ENCODE results near the gene KLHL40.

The KLHL40 gene

GRCh38 chr3:42697289-42698051 lies 12.1 kb downstream of the KLHL40 start:
- DNase-seq: no peak
- no peak overlapping the region for H3K4me3 Mint-ChIP-seq
- no peaks in the 10 kb centered on the region for H3K9me3 Mint-ChIP-seq
- H3K27ac Mint-ChIP-seq: no peak overlapping the region
- peaks cover 10% of the 10 kb centered on the region for H3K27me3 Mint-ChIP-seq
- H3K36me3 Mint-ChIP-seq: no peaks in the 10 kb centered on the region
- CTCF ChIA-PET: no interaction called here
- H3K4me1 Mint-ChIP-seq: peaks cover 10% of the 10 kb centered on the region

GRCh38 chr3:42698216-42698910 lies 13.0 kb downstream of the KLHL40 start:
- Mint-ChIP-seq H3K27me3 (peaks cover 10% of the 10 kb centered on the region), H3K36me3 (no peaks in the 10 kb centered on the region), H3K4me1 (peaks cover 10% of the 10 kb centered on the region), H3K9me3 (no peaks in the 10 kb centered on the region), H3K4me3 (no peak overlapping the region), H3K27ac (no peak overlapping the region)
- CTCF ChIA-PET: no interaction called here
- no peak for DNase-seq

- DNase-seq: no peak
- Mint-ChIP-seq H3K9me3 (no peaks in the 10 kb centered on the region), H3K27ac (no peak overlapping the region), H3K27me3 (peaks cover 10% of the 10 kb centered on the region), H3K4me3 (no peak overlapping the region), H3K4me1 (peaks cover 10% of the 10 kb centered on the region), H3K36me3 (no peaks in the 10 kb centered on the region)
- CTCF ChIA-PET: interaction anchor here (0.5 kb wide), 1 partner anchor 47 kb away, joined by 4 read pairs; no protein-coding TSS in a partner anchor
Measured at GRCh38 chr3:42698911-42699230, 13.5 kb downstream of the KLHL40 start.

GRCh38 chr3:42699511-42699971 lies 14.2 kb downstream of the KLHL40 start:
- Mint-ChIP-seq H3K36me3 (no peaks in the 10 kb centered on the region), H3K9me3 (no peaks in the 10 kb centered on the region), H3K27me3 (peaks cover 10% of the 10 kb centered on the region), H3K4me3 (no peak overlapping the region), H3K4me1 (peaks cover 10% of the 10 kb centered on the region), H3K27ac (no peak overlapping the region)
- no peak for DNase-seq
- CTCF ChIA-PET: interaction anchor here (0.5 kb wide), 1 partner anchor 46 kb away, joined by 4 read pairs; no protein-coding TSS in a partner anchor

- Mint-ChIP-seq H3K9me3 (no peaks in the 10 kb centered on the region), H3K27ac (no peak overlapping the region), H3K36me3 (no peaks in the 10 kb centered on the region), H3K4me3 (no peak overlapping the region), H3K4me1 (peaks cover 10% of the 10 kb centered on the region), H3K27me3 (peaks cover 10% of the 10 kb centered on the region)
- DNase-seq: peak; percentile 11
- CTCF ChIA-PET: interaction anchor here (1.0 to 1.1 kb wide), 2 partner anchors 9 to 11 kb away, joined by 3 read pairs; no protein-coding TSS in a partner anchor
Measured at GRCh38 chr3:42700366-42701288, 15.3 kb downstream of the KLHL40 start.

- no peaks in the 10 kb centered on the region for H3K36me3 Mint-ChIP-seq
- CTCF ChIA-PET: interaction anchor here (1.0 to 1.1 kb wide), 2 partner anchors 8 to 10 kb away, joined by 3 read pairs; no protein-coding TSS in a partner anchor
- H3K9me3 Mint-ChIP-seq: no peaks in the 10 kb centered on the region
- peaks cover 10% of the 10 kb centered on the region for H3K27me3 Mint-ChIP-seq
- no peak overlapping the region for H3K4me3 Mint-ChIP-seq
- no peak overlapping the region for H3K27ac Mint-ChIP-seq
- DNase-seq: peak; percentile 85
- peaks cover 10% of the 10 kb centered on the region for H3K4me1 Mint-ChIP-seq
Measured at GRCh38 chr3:42701371-42702065, 16.2 kb downstream of the KLHL40 start.

GRCh38 chr3:42702066-42702951 lies 17.0 kb downstream of the KLHL40 start, which contains the start of gene HHATL:
Gene HHATL, minus strand, starts transcription at chr3:42702798. Its CDS starts 1,972 bp downstream, at chr3:42700826.
- Mint-ChIP-seq H3K9me3 (no peaks in the 10 kb centered on the region), H3K36me3 (no peaks in the 10 kb centered on the region), H3K4me1 (peaks cover 10% of the 10 kb centered on the region), H3K27me3 (peaks cover 14% of the 10 kb centered on the region), H3K4me3 (no peak within 1 kb of the TSS), H3K27ac (no peak within 1 kb of the TSS)
- CTCF ChIA-PET: no interaction called here
- DNase-seq: peak; percentile 10

- Mint-ChIP-seq H3K9me3 (no peaks in the 10 kb centered on the region), H3K27me3 (peaks cover 14% of the 10 kb centered on the region), H3K4me3 (no peak overlapping the region), H3K36me3 (no peaks in the 10 kb centered on the region), H3K27ac (no peak overlapping the region), H3K4me1 (peaks cover 10% of the 10 kb centered on the region)
- CTCF ChIA-PET: no interaction called here
- DNase-seq: no peak
Measured at GRCh38 chr3:42702982-42703694, 17.8 kb downstream of the KLHL40 start.

GRCh38 chr3:42703695-42704025 lies 18.3 kb downstream of the KLHL40 start:
- CTCF ChIA-PET: no interaction called here
- Mint-ChIP-seq H3K4me3 (no peak overlapping the region), H3K9me3 (no peaks in the 10 kb centered on the region), H3K27ac (no peak overlapping the region), H3K36me3 (no peaks in the 10 kb centered on the region), H3K27me3 (peaks cover 14% of the 10 kb centered on the region), H3K4me1 (peaks cover 7% of the 10 kb centered on the region)
- DNase-seq: no peak

- peak; percentile 8 for DNase-seq
- CTCF ChIA-PET: no interaction called here
- Mint-ChIP-seq H3K9me3 (no peaks in the 10 kb centered on the region), H3K27me3 (peaks cover 14% of the 10 kb centered on the region), H3K4me1 (peaks cover 4% of the 10 kb centered on the region), H3K4me3 (no peak overlapping the region), H3K27ac (no peak overlapping the region), H3K36me3 (no peaks in the 10 kb centered on the region)
Measured at GRCh38 chr3:42704136-42704841, 19.0 kb downstream of the KLHL40 start.

GRCh38 chr3:42705058-42705767 lies 19.9 kb downstream of the KLHL40 start:
- Mint-ChIP-seq H3K27ac (no peak overlapping the region), H3K4me1 (peaks cover 4% of the 10 kb centered on the region), H3K4me3 (no peak overlapping the region), H3K27me3 (peaks cover 11% of the 10 kb centered on the region), H3K9me3 (no peaks in the 10 kb centered on the region), H3K36me3 (no peaks in the 10 kb centered on the region)
- DNase-seq: peak; percentile 18
- CTCF ChIA-PET: no interaction called here

Measured in activated naive CD4-positive, alpha-beta T cell treated with anti-CD3 and anti-CD28 coated beads, Interleukin-2, amount 10 ng/mL, durations not matched to agents 7 days and 5 days (primary cell).